A549 (cell line): ENCODE data around the gene SLIT3. TPM values are rescaled to one million over a fixed set of nuclear protein-coding genes. Genes with fewer than 3 reads are reported as not detected.

ENCODE experiments used
- ATAC-seq, 2 experiments: fragments of 200-7000 bp in 1 of 2; fragments of >200 bp in 1 of 2; cut with Nextera tagmentation in 1 of 2; cut with Tn5 transposase in 1 of 2; 3 replicates each; pipeline versions ENCODE4 v1.8.0 to v1.9.1; 2018 to 2020; ENCODE audit warnings: mild to moderate bottlenecking in 1 of 2, moderate library complexity in 1 of 2
- CTCF ChIA-PET: fragments of 300-600 bp; sonication (Branson Sonifier 250); formaldehyde crosslinking; extraction: SDS; loops from one replicate; lab custom pipeline; 2021; ENCODE audit warnings: antibody characterized with exemption, inconsistent platforms; lab: Yijun Ruan, JAX
- POLR2A ChIA-PET: fragments of 350-600 bp; formaldehyde crosslinking; extraction: SDS; loops from one replicate; lab custom pipeline; 2021; ENCODE audit warnings: antibody characterized with exemption, inconsistent platforms; lab: Yijun Ruan, JAX
- DNase-seq, 2 experiments: peaks; one replicate each; pipeline versions ENCODE4 v3.0.0 to v3.0.0-alpha.2; 2011 to 2016; ENCODE audit warnings: low read depth in 1 of 2, low spot score in 1 of 2
- FAIRE-seq: peaks from 2 replicates; lab custom pipeline; 2011; peaks lifted over from hg19 to GRCh38; lab: Jason Lieb, UNC
- H3K27ac ChIP-seq, 2 experiments: fragments of >200 bp; sonication (Bioruptor Twin); formaldehyde crosslinking; 3 replicates each; pipeline ENCODE4 v1.5.1; 2016 to 2017
- H3K4me1 ChIP-seq: fragments of >200 bp; sonication (Bioruptor Twin); formaldehyde crosslinking; 3 replicates; pipeline ENCODE4 v1.6.1; 2016
- H3K4me2 ChIP-seq: fragments of >200 bp; sonication (Bioruptor Twin); formaldehyde crosslinking; 3 replicates; pipeline ENCODE4 v1.6.1; 2016
- H3K4me3 ChIP-seq: fragments of >200 bp; sonication (Bioruptor Twin); formaldehyde crosslinking; 3 replicates; pipeline ENCODE4 v1.5.1; 2016
- H3K9me3 ChIP-seq: fragments of >200 bp; sonication (Bioruptor Twin); formaldehyde crosslinking; 3 replicates; pipeline ENCODE4 v1.6.1; 2016
- CEBPB ChIP-seq, 2 experiments: fragments of >200 bp in 1 of 2; sonication (Bioruptor Twin) in 1 of 2; formaldehyde crosslinking in 1 of 2; IDR thresholded peaks; 2 replicates each; pipeline ENCODE4 v1.6.1; 2012 to 2016
- CHD2 ChIP-seq: fragments of 150-350 bp; IDR thresholded peaks from 2 replicates; pipeline ENCODE4 v1.6.1; 2014; ENCODE audit warnings: low read length; ENCODE audit not compliant: partially characterized antibody
- CHD4 ChIP-seq: fragments of 200-600 bp; sonication (generic); IDR thresholded peaks from 2 replicates; pipeline ENCODE4 v1.6.1; 2016; ENCODE audit warnings: antibody characterized with exemption, mild to moderate bottlenecking, borderline replicate concordance
- ESRRA ChIP-seq: fragments of 150-350 bp; IDR thresholded peaks from 2 replicates; pipeline ENCODE4 v1.6.1; 2014; ENCODE audit warnings: mild to moderate bottlenecking, low read length, borderline replicate concordance
- FOSB ChIP-seq: fragments of 250-450 bp; sonication (Bioruptor Pico); IDR thresholded peaks from 2 replicates; pipeline ENCODE4 v1.5.0; 2020; ENCODE audit warnings: mild to moderate bottlenecking, moderate library complexity
- FOSL2 ChIP-seq, 2 experiments: fragments of 450-650 bp in 1 of 2; fragments of >200 bp in 1 of 2; sonication (Bioruptor Twin) in 1 of 2; formaldehyde crosslinking; IDR thresholded peaks; 2 replicates each; pipeline versions ENCODE4 v1.5.0 to v1.6.1; 2016 to 2020; ENCODE audit warnings: mild to moderate bottlenecking in 1 of 2, moderate library complexity in 1 of 2
- GATA3 ChIP-seq: IDR thresholded peaks from 2 replicates; pipeline ENCODE4 v1.6.1; 2012; ENCODE audit warnings: borderline replicate concordance
- HES2 ChIP-seq: fragments of >200 bp; sonication (Bioruptor Twin); formaldehyde crosslinking; IDR thresholded peaks from 2 replicates; pipeline ENCODE4 v1.6.1; 2016
- HOXA7 ChIP-seq: fragments of 250-450 bp; sonication (Bioruptor Pico); IDR thresholded peaks from 2 replicates; pipeline ENCODE4 v1.5.0; 2020; ENCODE audit warnings: mild to moderate bottlenecking, moderate library complexity
- JUN ChIP-seq, 2 experiments: fragments of >200 bp; sonication (Bioruptor Twin); formaldehyde crosslinking; IDR thresholded peaks; 2 replicates in 1 of 2; 3 replicates in 1 of 2; pipeline ENCODE4 v1.6.1; 2016 to 2017
- JUNB ChIP-seq: fragments of >200 bp; sonication (Bioruptor Twin); formaldehyde crosslinking; IDR thresholded peaks from 2 replicates; pipeline ENCODE4 v1.6.1; 2016
- MAZ ChIP-seq: fragments of 150-350 bp; IDR thresholded peaks from 2 replicates; pipeline ENCODE4 v1.6.1; 2014; ENCODE audit warnings: antibody characterized with exemption, low read depth, low read length, borderline replicate concordance
- NR3C1 ChIP-seq: fragments of >200 bp; sonication (Bioruptor Twin); formaldehyde crosslinking; IDR thresholded peaks from 3 replicates; pipeline ENCODE4 v1.6.1; 2017
- PHF8 ChIP-seq: fragments of 200-600 bp; sonication (generic); IDR thresholded peaks from 2 replicates; pipeline ENCODE4 v1.6.1; 2016; ENCODE audit warnings: low read depth, mild to moderate bottlenecking, antibody characterized with exemption, moderate library complexity, borderline replicate concordance
- RCOR1 ChIP-seq: fragments of 150-350 bp; IDR thresholded peaks from 2 replicates; pipeline ENCODE4 v1.6.1; 2014; ENCODE audit warnings: antibody characterized with exemption, low read length, low read depth
- RNF2 ChIP-seq: fragments of 200-600 bp; sonication (generic); IDR thresholded peaks from 2 replicates; pipeline ENCODE4 v1.6.1; 2016; ENCODE audit warnings: low read depth, mild to moderate bottlenecking, antibody characterized with exemption, moderate library complexity, borderline replicate concordance
- TFCP2L1 ChIP-seq: fragments of 250-450 bp; sonication (Bioruptor Pico); IDR thresholded peaks from 2 replicates; pipeline ENCODE4 v1.5.0; 2021; ENCODE audit warnings: mild to moderate bottlenecking
- TP53 ChIP-seq: fragments of 250-450 bp; sonication (Bioruptor Pico); IDR thresholded peaks from 2 replicates; pipeline ENCODE4 v1.5.0; 2021; ENCODE audit warnings: mild to moderate bottlenecking, moderate library complexity
- ZC3H11A ChIP-seq: fragments of 450-650 bp; IDR thresholded peaks from 2 replicates; pipeline ENCODE4 v1.6.1; 2014; ENCODE audit warnings: antibody characterized with exemption, mild to moderate bottlenecking
- ZFP36 ChIP-seq: fragments of 450-650 bp; IDR thresholded peaks from 2 replicates; pipeline ENCODE4 v1.6.1; 2014; ENCODE audit warnings: borderline replicate concordance; ENCODE audit not compliant: partially characterized antibody
- WGBS: methylation state at CpG from one replicate; pipeline ENCODE4 v1.1.6; 2017; ENCODE audit errors: missing lambda C conversion rate; 5-methylcytosine and 5-hydroxymethylcytosine counted together
- polyA plus RNA-seq, 4 experiments: library from polyadenylated mRNA; depleted of rRNA in 3 of 4; stranded (reverse); fragments of >200 nt; fragmentation: RNase III in 1 of 4; extraction: RNeasy Plus Mini Kit Qiagen cat#74134 plus additional on column Dnase treatment in 1 of 4; gene quantifications; 2 replicates in 3 of 4; 3 replicates in 1 of 4; pipeline ENCODE4 v1.2.3, GENCODE V29; 2011 to 2017
- TF ChIP-seq, protein P1 (sequence below): IDR thresholded peaks from 2 replicates; pipeline ENCODE4 v1.6.1; 2012; ENCODE audit warnings: low read depth, borderline replicate concordance
- TF ChIP-seq, protein P2 (sequence below): fragments of 250-450 bp; sonication (Bioruptor Pico); IDR thresholded peaks from 2 replicates; pipeline ENCODE4 v1.5.0; 2021; ENCODE audit warnings: mild to moderate bottlenecking, moderate library complexity, borderline replicate concordance
- TF ChIP-seq, protein P3 (sequence below): fragments of 450-650 bp; IDR thresholded peaks from 2 replicates; pipeline ENCODE4 v1.6.1; 2014; ENCODE audit warnings: antibody characterized with exemption
- TF ChIP-seq, protein P4 (sequence below): fragments of 150-350 bp; IDR thresholded peaks from 2 replicates; pipeline ENCODE4 v1.6.1; 2014; ENCODE audit warnings: low read depth, mild to moderate bottlenecking, low read length

The SLIT3 gene
- polyA plus RNA-seq, 2 of the 4 experiments (the other 2 are of a cell fraction): 12.7 to 22.9 TPM

- Histone ChIP-seq H3K4me2 (no peak overlapping the region), H3K4me1 (no peaks in the 10 kb centered on the region), H3K27ac (no peak overlapping the region), H3K4me3 (no peak overlapping the region), H3K9me3 (no peaks in the 10 kb centered on the region)
- TF ChIP-seq JUN (IDR thresholded peaks at IDR 0.05): no peak
- TF ChIP-seq GATA3: no peak
- TF ChIP-seq PHF8: no peak
- TF ChIP-seq, protein P1, sequence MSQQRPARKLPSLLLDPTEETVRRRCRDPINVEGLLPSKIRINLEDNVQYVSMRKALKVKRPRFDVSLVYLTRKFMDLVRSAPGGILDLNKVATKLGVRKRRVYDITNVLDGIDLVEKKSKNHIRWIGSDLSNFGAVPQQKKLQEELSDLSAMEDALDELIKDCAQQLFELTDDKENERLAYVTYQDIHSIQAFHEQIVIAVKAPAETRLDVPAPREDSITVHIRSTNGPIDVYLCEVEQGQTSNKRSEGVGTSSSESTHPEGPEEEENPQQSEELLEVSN: no peak
- TF ChIP-seq RCOR1: no peak
- no peak for TF ChIP-seq MAZ
- TF ChIP-seq FOSL2 (IDR thresholded peaks at IDR 0.05): no peak
- no peak for TF ChIP-seq FOSL2 (CRISPR knock-in tag; IDR thresholded peaks at IDR 0.05)
- TF ChIP-seq TFCP2L1: no peak
- TF ChIP-seq, protein P2, sequence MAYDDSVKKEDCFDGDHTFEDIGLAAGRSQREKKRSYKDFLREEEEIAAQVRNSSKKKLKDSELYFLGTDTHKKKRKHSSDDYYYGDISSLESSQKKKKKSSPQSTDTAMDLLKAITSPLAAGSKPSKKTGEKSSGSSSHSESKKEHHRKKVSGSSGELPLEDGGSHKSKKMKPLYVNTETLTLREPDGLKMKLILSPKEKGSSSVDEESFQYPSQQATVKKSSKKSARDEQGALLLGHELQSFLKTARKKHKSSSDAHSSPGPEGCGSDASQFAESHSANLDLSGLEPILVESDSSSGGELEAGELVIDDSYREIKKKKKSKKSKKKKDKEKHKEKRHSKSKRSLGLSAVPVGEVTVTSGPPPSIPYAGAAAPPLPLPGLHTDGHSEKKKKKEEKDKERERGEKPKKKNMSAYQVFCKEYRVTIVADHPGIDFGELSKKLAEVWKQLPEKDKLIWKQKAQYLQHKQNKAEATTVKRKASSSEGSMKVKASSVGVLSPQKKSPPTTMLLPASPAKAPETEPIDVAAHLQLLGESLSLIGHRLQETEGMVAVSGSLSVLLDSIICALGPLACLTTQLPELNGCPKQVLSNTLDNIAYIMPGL (CRISPR knock-in tag): no peak
- TF ChIP-seq CHD2: no peak
- TF ChIP-seq ESRRA: no peak
- TF ChIP-seq, protein P3, sequence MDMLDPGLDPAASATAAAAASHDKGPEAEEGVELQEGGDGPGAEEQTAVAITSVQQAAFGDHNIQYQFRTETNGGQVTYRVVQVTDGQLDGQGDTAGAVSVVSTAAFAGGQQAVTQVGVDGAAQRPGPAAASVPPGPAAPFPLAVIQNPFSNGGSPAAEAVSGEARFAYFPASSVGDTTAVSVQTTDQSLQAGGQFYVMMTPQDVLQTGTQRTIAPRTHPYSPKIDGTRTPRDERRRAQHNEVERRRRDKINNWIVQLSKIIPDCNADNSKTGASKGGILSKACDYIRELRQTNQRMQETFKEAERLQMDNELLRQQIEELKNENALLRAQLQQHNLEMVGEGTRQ: no peak
- TF ChIP-seq ZC3H11A: no peak
- TF ChIP-seq, protein P4, sequence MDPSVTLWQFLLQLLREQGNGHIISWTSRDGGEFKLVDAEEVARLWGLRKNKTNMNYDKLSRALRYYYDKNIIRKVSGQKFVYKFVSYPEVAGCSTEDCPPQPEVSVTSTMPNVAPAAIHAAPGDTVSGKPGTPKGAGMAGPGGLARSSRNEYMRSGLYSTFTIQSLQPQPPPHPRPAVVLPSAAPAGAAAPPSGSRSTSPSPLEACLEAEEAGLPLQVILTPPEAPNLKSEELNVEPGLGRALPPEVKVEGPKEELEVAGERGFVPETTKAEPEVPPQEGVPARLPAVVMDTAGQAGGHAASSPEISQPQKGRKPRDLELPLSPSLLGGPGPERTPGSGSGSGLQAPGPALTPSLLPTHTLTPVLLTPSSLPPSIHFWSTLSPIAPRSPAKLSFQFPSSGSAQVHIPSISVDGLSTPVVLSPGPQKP: no peak
- ChIA-PET POLR2A (no interaction called here), CTCF (interaction anchor here (1.6 kb wide), 1 partner anchor 38 kb away, joined by 3 read pairs; no protein-coding TSS in a partner anchor)
- DNase-seq (no peak), FAIRE-seq (no peak), ATAC-seq (no peak)
- WGBS: 77% methylated on average over 1 of the region's 1 CpG
These were observed 275.4 kb downstream of the SLIT3 start for GRCh38 chr5:169025491-169025890.

- CTCF ChIA-PET: interaction anchor here (2.2 kb wide), 1 partner anchor 37 kb away, joined by 10 read pairs; no protein-coding TSS in a partner anchor
- no peaks in the 10 kb centered on the region for H3K4me1 ChIP-seq
- no peak overlapping the region for H3K27ac ChIP-seq
- 90% methylated on average over 11 of the region's 11 CpGs for WGBS
- no peak overlapping the region for H3K4me2 ChIP-seq
- H3K4me3 ChIP-seq: no peak overlapping the region
- no peak for ATAC-seq
- H3K9me3 ChIP-seq: no peaks in the 10 kb centered on the region
- TF ChIP-seq RNF2 (no peak), TP53 (CRISPR knock-in tag) (no peak)
- POLR2A ChIA-PET: no interaction called here
- no peak for FAIRE-seq
- no peak for DNase-seq
These were observed 276.5 kb downstream of the SLIT3 start for GRCh38 chr5:169024421-169024820.

DNA sequence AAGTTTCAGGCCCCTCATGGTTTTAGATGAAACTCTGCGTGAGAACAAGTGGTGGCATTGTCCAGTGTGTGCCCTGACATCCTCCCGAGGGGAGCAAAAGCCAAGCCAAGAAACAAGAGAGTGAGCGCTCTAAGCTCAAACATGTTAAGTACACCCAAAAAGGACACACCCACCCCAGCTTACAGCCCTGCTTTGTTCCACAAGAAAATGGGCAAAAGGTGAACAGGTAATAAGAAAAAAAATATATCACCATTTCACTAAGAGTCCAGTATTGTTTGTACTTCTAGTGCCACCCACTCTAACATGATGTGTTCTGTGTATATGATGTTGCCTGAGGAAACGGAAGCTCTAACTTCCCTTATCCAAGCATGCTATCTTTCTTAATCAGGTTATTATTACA is 278.2 kb downstream of the SLIT3 start:
- no peak for FAIRE-seq
- no peak overlapping the region for H3K27ac ChIP-seq
- no peaks in the 10 kb centered on the region for H3K4me1 ChIP-seq
- no peak for DNase-seq
- no peak overlapping the region for H3K4me2 ChIP-seq
- H3K4me3 ChIP-seq: no peak overlapping the region
- POLR2A ChIA-PET: no interaction called here
- ATAC-seq: no peak
- no peaks in the 10 kb centered on the region for H3K9me3 ChIP-seq
- WGBS: 82% methylated on average over 4 of the region's 4 CpGs
- TF ChIP-seq JUNB (no peak), ESRRA (no peak), HES2 (no peak), CEBPB (IDR thresholded peaks at IDR 0.05) (no peak), NR3C1 (no peak), FOSB (CRISPR knock-in tag) (no peak), CHD4 (no peak), GATA3 (no peak), RNF2 (no peak), RCOR1 (no peak), TP53 (CRISPR knock-in tag) (no peak), HOXA7 (no peak), ZFP36 (no peak)
- TF ChIP-seq, protein P1: no peak
- CTCF ChIA-PET: interaction anchor here (0.7 to 2.2 kb wide), 2 partner anchors 35 to 342 kb away, joined by 8 to 10 read pairs; no protein-coding TSS in a partner anchor
